ENCODE results near the gene GNA12.
"Not testable (repeated sequence)": the region's sequence is repeated elsewhere in the genome, so short reads cannot be mapped to it uniquely, and the experiment has no call there.

Gene GNA12

DNA sequence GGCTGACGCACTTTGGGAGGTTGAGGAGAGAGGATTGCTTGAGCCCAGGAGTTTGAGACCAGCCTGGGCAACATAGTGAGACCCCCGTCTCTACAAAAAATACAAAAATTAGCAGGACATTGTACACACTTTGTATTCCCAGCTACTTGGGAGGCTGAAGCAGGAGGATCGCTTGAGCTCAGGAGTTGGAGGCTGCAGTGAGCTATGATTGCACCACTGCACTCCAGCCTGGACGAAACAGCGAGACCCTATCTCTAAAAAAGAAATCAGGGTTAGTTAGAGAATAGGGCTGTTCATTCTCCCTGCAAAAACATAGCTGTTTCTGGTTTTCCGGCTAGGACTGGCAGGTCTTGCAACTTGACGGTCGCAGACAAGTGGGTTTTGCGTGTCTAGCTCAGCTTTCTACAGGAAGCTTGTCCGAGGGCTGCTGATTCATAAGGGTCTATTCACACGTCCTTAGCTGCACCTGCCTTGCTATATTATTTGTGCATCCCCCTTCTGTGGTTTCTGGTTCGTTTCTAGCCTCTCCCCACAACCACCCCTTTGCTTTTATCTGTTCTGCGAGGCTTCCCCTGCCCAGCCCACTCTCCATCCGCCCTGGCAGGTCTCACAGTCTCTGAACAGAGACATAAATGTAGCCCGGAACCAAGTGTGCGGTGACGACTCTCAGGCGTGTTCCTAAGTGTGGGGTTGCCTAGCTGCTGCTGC is 145.4 kb downstream of the GNA12 start:
- Histone ChIP-seq H3K27me3 (ENCODE audit: control insufficient read depth in 2 of 2, insufficient read depth in 2 of 2, low read length in 2 of 2) (no peaks in the 10 kb centered on the region), H3K36me3 (ENCODE audit: control insufficient read depth in 2 of 2, insufficient read depth in 2 of 2, low read length in 2 of 2) (no peaks in the 10 kb centered on the region), H3K4me3 (ENCODE audit: low read length in 2 of 2) (no peak overlapping the region), H3K9ac (ENCODE audit: low read depth in 1 of 2, low read length in 2 of 2) (no peak overlapping the region), H3K4me1 (ENCODE audit: control insufficient read depth in 2 of 2, insufficient read depth in 2 of 2, low read length in 2 of 2) (no peaks in the 10 kb centered on the region), H3K27ac (ENCODE audit: low read depth in 2 of 2, low read length in 2 of 2) (no peak overlapping the region), H3K9me3 (ENCODE audit: control insufficient read depth in 2 of 2, low read length in 2 of 2) (no peaks in the 10 kb centered on the region)

GRCh38 chr7:2694122-2694436 is 150.0 kb downstream of the GNA12 start:
- peaks cover 18 to 23% of the 10 kb centered on the region in 2 donors for H3K27me3 ChIP-seq (ENCODE audit: control insufficient read depth in 2 of 2, insufficient read depth in 2 of 2, low read length in 2 of 2)
- not testable (repeated sequence) for H3K36me3 ChIP-seq (ENCODE audit: control insufficient read depth in 2 of 2, insufficient read depth in 2 of 2, low read length in 2 of 2); H3K4me1 ChIP-seq (ENCODE audit: control insufficient read depth in 2 of 2, insufficient read depth in 2 of 2, low read length in 2 of 2); H3K9ac ChIP-seq (ENCODE audit: low read depth in 1 of 2, low read length in 2 of 2); H3K9me3 ChIP-seq (ENCODE audit: control insufficient read depth in 2 of 2, low read length in 2 of 2); H3K27ac ChIP-seq (ENCODE audit: low read depth in 2 of 2, low read length in 2 of 2); H3K4me3 ChIP-seq (ENCODE audit: low read length in 2 of 2)

GRCh38 chr7:2693420-2694121 is 150.5 kb downstream of the GNA12 start:
- not testable (repeated sequence) for H3K4me1 ChIP-seq (ENCODE audit: control insufficient read depth in 2 of 2, insufficient read depth in 2 of 2, low read length in 2 of 2); H3K9me3 ChIP-seq (ENCODE audit: control insufficient read depth in 2 of 2, low read length in 2 of 2); H3K4me3 ChIP-seq (ENCODE audit: low read length in 2 of 2); H3K27ac ChIP-seq (ENCODE audit: low read depth in 2 of 2, low read length in 2 of 2); H3K9ac ChIP-seq (ENCODE audit: low read depth in 1 of 2, low read length in 2 of 2); H3K36me3 ChIP-seq (ENCODE audit: control insufficient read depth in 2 of 2, insufficient read depth in 2 of 2, low read length in 2 of 2)
- H3K27me3 ChIP-seq (ENCODE audit: control insufficient read depth in 2 of 2, insufficient read depth in 2 of 2, low read length in 2 of 2) = peaks cover 23 to 28% of the 10 kb centered on the region in 2 donors

DNA sequence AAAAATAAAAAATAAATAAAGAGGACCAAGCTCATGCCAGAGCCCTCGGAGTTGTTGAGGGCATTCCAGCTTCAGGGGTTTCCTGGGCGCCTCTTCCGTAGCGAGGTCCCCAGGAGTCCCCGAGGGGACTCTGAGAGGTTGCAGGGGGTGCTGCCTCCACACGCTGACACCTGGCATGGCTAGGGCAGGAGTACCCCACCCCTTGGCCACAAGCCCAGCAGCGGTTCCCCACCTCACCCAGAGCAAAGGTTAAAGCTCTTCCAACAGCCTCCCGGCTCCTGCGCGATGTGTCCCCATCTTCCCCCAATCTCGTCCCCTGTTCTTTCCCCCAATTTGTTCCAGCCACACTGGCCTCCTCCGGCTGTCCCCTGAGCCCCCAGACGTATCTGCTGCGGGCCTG is 151.6 kb downstream of the GNA12 start:
- Histone ChIP-seq H3K9me3 (ENCODE audit: control insufficient read depth in 2 of 2, low read length in 2 of 2) (no peaks in the 10 kb centered on the region), H3K4me3 (ENCODE audit: low read length in 2 of 2) (no peak overlapping the region), H3K4me1 (ENCODE audit: control insufficient read depth in 2 of 2, insufficient read depth in 2 of 2, low read length in 2 of 2) (peaks cover 0 to 7% of the 10 kb centered on the region in 2 donors), H3K36me3 (ENCODE audit: control insufficient read depth in 2 of 2, insufficient read depth in 2 of 2, low read length in 2 of 2) (no peaks in the 10 kb centered on the region), H3K9ac (ENCODE audit: low read depth in 1 of 2, low read length in 2 of 2) (no peak overlapping the region), H3K27ac (ENCODE audit: low read depth in 2 of 2, low read length in 2 of 2) (no peak overlapping the region), H3K27me3 (ENCODE audit: control insufficient read depth in 2 of 2, insufficient read depth in 2 of 2, low read length in 2 of 2) (peaks cover 26 to 34% of the 10 kb centered on the region in 2 donors)

DNA sequence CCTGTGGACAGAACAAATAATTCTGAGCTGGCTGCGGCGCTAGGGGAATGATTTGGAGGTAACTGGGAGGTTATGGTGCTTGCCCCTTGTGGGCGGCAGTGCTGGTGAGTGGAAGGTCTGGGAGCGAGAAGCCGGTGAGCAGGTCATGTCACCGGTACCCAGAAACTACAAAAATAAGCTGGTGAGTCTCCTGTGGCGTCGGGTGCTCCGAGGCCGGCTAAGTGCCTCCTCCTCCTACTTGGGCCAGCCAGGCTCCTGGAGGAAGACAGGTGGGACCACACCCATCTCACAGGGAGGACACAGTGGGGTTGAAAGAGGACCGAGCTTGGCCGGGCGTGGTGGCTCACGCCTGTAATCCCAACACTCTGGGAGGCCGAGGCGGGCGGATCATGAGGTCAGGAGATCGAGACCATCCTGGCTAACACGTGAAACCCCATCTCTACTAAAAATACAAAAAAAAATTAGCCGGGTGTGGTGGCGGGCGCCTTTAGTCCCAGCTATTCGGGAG is 152.1 kb downstream of the GNA12 start:
- H3K27me3 ChIP-seq (ENCODE audit: control insufficient read depth in 2 of 2, insufficient read depth in 2 of 2, low read length in 2 of 2) = peaks cover 31 to 40% of the 10 kb centered on the region in 2 donors
- H3K9me3 ChIP-seq (ENCODE audit: control insufficient read depth in 2 of 2, low read length in 2 of 2); H3K4me3 ChIP-seq (ENCODE audit: low read length in 2 of 2); H3K4me1 ChIP-seq (ENCODE audit: control insufficient read depth in 2 of 2, insufficient read depth in 2 of 2, low read length in 2 of 2); H3K36me3 ChIP-seq (ENCODE audit: control insufficient read depth in 2 of 2, insufficient read depth in 2 of 2, low read length in 2 of 2); H3K9ac ChIP-seq (ENCODE audit: low read depth in 1 of 2, low read length in 2 of 2); H3K27ac ChIP-seq (ENCODE audit: low read depth in 2 of 2, low read length in 2 of 2): not testable (repeated sequence)

DNA sequence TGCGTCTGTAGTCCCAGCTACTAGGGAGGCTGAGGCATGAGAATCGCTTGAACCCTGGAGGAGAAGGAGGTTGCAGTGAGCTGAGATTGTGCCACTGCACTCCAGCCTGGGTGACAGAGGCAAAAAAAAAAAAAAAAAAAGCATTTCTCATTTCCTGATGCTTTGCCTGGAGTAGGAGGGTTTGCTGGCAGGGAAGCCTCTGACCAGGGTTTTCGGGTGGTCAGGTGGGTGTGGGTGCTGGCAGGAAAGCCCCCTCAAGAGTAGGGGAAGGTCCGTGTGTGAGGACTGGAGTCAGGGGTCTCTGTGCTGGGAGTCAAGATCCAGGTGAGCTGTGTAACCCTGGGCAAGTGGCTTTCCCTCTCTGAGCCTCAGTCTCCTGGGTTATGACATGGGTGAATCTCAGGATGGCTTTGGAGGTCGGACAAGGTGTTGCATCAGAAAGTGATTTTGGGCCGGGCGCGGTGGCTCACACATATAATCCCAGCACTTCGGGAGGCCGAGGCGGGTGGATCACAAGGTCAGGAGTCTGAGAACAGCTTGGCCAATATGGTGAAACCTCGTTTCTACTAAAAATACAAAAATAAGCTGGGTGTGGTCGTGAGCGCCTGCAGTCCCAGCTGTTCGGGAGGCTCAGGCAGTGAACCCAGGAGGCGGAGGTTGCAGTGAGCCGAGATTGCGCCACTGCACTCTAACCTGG is 152.9 kb downstream of the GNA12 start:
- Histone ChIP-seq H3K9me3 (ENCODE audit: control insufficient read depth in 2 of 2, low read length in 2 of 2) (no peaks in the 10 kb centered on the region), H3K27ac (ENCODE audit: low read depth in 2 of 2, low read length in 2 of 2) (no peak overlapping the region), H3K9ac (ENCODE audit: low read depth in 1 of 2, low read length in 2 of 2) (no peak overlapping the region), H3K4me3 (ENCODE audit: low read length in 2 of 2) (no peak overlapping the region), H3K36me3 (ENCODE audit: control insufficient read depth in 2 of 2, insufficient read depth in 2 of 2, low read length in 2 of 2) (no peaks in the 10 kb centered on the region), H3K27me3 (ENCODE audit: control insufficient read depth in 2 of 2, insufficient read depth in 2 of 2, low read length in 2 of 2) (peaks cover 34 to 44% of the 10 kb centered on the region in 2 donors), H3K4me1 (ENCODE audit: control insufficient read depth in 2 of 2, insufficient read depth in 2 of 2, low read length in 2 of 2) (peaks cover 0 to 7% of the 10 kb centered on the region in 2 donors)

- Histone ChIP-seq H3K27ac (ENCODE audit: low read depth in 2 of 2, low read length in 2 of 2) (no peak overlapping the region), H3K9me3 (ENCODE audit: control insufficient read depth in 2 of 2, low read length in 2 of 2) (no peaks in the 10 kb centered on the region), H3K4me3 (ENCODE audit: low read length in 2 of 2) (no peak overlapping the region), H3K9ac (ENCODE audit: low read depth in 1 of 2, low read length in 2 of 2) (no peak overlapping the region), H3K27me3 (ENCODE audit: control insufficient read depth in 2 of 2, insufficient read depth in 2 of 2, low read length in 2 of 2) (peaks cover 34 to 49% of the 10 kb centered on the region in 2 donors), H3K4me1 (ENCODE audit: control insufficient read depth in 2 of 2, insufficient read depth in 2 of 2, low read length in 2 of 2) (peaks cover 0 to 7% of the 10 kb centered on the region in 2 donors), H3K36me3 (ENCODE audit: control insufficient read depth in 2 of 2, insufficient read depth in 2 of 2, low read length in 2 of 2) (no peaks in the 10 kb centered on the region)
Measured at GRCh38 chr7:2689951-2690705, 154.0 kb downstream of the GNA12 start.

DNA sequence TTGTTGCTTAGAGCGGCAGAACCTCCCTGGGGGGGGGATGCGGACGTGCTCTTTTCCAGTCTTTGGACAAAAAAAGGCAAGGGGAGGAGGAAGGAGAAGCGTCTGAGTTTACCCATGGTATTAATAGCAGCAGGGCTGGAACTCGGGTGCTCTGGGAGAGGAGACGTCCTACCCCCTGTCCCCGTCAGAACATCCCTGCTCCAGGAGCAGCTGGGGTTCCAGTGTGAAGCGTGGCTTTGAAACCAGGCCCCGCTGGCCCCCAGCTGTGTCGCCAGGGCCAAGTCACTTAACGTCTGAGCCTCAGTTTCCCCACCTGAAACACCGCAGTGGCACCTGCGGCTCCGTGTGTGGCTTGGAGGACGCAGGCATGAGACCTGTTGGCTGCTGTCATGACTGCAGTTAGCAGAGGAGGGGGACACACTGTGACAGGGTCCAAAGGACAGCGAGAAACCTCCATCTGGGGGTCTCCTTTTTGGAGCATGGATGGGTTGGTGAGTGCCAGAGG is 154.7 kb downstream of the GNA12 start:
- Histone ChIP-seq H3K36me3 (ENCODE audit: control insufficient read depth in 2 of 2, insufficient read depth in 2 of 2, low read length in 2 of 2) (no peaks in the 10 kb centered on the region), H3K27me3 (ENCODE audit: control insufficient read depth in 2 of 2, insufficient read depth in 2 of 2, low read length in 2 of 2) (peaks cover 34 to 49% of the 10 kb centered on the region in 2 donors), H3K9me3 (ENCODE audit: control insufficient read depth in 2 of 2, low read length in 2 of 2) (no peaks in the 10 kb centered on the region), H3K9ac (ENCODE audit: low read depth in 1 of 2, low read length in 2 of 2) (no peak overlapping the region), H3K4me3 (ENCODE audit: low read length in 2 of 2) (no peak overlapping the region), H3K27ac (ENCODE audit: low read depth in 2 of 2, low read length in 2 of 2) (no peak overlapping the region), H3K4me1 (ENCODE audit: control insufficient read depth in 2 of 2, insufficient read depth in 2 of 2, low read length in 2 of 2) (peaks cover 0 to 7% of the 10 kb centered on the region in 2 donors)

GRCh38 chr7:2688409-2689342 is 155.4 kb downstream of the GNA12 start:
- H3K27me3 ChIP-seq (ENCODE audit: control insufficient read depth in 2 of 2, insufficient read depth in 2 of 2, low read length in 2 of 2) = peaks cover 34 to 49% of the 10 kb centered on the region in 2 donors
- no peak overlapping the region for H3K27ac ChIP-seq (ENCODE audit: low read depth in 2 of 2, low read length in 2 of 2)
- H3K4me3 ChIP-seq (ENCODE audit: low read length in 2 of 2) = no peak overlapping the region
- no peaks in the 10 kb centered on the region for H3K36me3 ChIP-seq (ENCODE audit: control insufficient read depth in 2 of 2, insufficient read depth in 2 of 2, low read length in 2 of 2)
- no peaks in the 10 kb centered on the region for H3K9me3 ChIP-seq (ENCODE audit: control insufficient read depth in 2 of 2, low read length in 2 of 2)
- H3K4me1 ChIP-seq (ENCODE audit: control insufficient read depth in 2 of 2, insufficient read depth in 2 of 2, low read length in 2 of 2) = peaks cover 0 to 7% of the 10 kb centered on the region in 2 donors
- no peak overlapping the region for H3K9ac ChIP-seq (ENCODE audit: low read depth in 1 of 2, low read length in 2 of 2)

Data from mucosa of rectum (tissue), 2 donors.